Stimulated activated CD4-positive, alpha-beta T cell treated with anti-CD3 and anti-CD28 coated beads, Interleukin-1b, Interleukin-23, amount 100 ng/mL, for 48 hours (primary cell): Measurements from ENCODE around the gene GAL3ST3.

Experiments used
- DNase-seq: peaks from one replicate; pipeline ENCODE4 v3.0.0-alpha.2; 2020

Gene GAL3ST3

GRCh38 chr11:66069715-66070603, 21.0 kb upstream of the GAL3ST3 start, which contains the start of gene PACS1:
Gene PACS1, plus strand, starts transcription at chr11:66070272. Its CDS starts 215 bp downstream, at chr11:66070487.
- DNase-seq, result peak; percentile 64

DNA sequence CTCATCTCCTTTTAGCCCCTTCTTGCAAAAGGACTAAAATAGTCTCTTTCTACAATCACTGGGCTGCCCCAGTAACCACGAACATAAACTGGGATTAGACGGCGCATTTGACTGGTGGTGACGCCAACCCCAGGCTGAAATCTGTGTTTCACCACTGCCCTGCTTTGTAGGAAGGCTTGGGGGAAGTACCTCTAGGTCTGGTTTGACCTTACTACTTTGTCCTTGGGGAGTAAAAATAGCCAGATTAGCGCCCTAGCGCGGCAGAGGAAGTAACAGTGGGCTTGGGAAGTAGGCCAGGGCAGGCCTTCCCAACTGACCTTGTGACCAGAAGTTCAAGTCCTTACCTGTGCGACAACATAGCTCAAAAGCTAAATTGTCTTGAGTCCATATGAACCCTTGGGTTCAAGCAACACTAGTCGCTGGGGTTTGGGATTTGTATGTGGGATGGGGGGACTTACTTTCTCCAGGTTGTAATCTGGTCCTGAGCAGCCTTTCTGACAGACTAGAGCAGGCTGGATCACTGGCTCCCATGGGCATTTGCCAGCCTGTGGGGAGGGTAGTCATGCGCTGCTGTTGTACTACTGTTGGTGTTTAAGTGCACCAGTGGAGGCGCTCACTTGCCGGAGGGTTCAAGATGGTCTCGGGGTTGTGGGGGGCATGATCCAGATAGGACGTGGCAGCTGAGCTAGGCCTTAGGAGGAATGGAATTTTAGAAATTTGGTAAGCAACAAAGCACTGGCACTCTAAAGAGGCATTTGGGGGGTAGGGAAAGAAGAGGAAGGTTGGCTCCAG, 20.2 kb upstream of the GAL3ST3 start:
- peak; percentile 50 for DNase-seq

- DNase-seq, result peak; percentile 72
Observed at GRCh38 chr11:66068154-66068821, 19.3 kb upstream of the GAL3ST3 start.

DNA sequence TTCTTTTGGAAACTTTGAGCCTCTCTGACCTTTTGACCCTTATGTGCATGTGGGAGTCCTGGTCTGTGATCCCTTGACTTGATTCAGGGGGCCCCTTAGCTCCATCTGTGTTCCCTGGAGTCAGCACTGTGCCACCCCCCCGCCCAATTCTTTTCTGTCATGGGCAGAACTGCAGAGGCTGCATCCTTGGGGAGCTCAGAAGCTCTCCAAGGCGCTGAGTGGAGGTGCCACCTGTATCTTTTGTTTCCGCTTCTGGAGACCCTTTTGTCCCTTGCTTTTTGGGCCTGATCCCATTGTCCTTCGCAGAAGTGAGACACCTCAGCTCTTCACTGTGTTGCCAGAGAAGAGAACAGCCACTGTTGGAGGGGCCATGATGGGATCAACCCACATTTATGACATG, 18.7 kb upstream of the GAL3ST3 start:
- no peak for DNase-seq

- DNase-seq, result no peak
Observed at GRCh38 chr11:66066751-66067150, 17.8 kb upstream of the GAL3ST3 start.

DNA sequence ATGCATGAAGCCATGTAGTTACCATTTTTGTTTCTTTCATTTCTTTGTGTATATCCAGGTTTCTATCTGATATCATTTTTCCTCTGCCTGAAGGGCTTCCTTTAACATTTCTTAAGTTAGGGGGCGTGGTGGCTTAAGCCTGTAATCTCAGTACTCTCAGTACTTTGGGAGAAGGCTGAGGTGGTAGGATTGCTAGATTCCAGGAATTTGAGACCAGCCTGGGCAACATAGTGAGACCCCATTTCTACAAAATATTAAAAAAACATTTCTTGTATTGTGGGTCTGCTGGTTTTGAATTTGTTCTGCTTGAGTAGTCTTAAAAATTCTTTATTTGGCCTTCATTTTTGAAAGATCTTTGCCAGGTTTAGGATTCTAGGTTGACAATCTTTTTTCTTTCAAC, 15.6 kb upstream of the GAL3ST3 start:
- no peak for DNase-seq

GRCh38 chr11:66063900-66064299, 14.9 kb upstream of the GAL3ST3 start:
- no peak for DNase-seq

- no peak for DNase-seq
Observed at GRCh38 chr11:66062408-66062807, 13.4 kb upstream of the GAL3ST3 start.

DNA sequence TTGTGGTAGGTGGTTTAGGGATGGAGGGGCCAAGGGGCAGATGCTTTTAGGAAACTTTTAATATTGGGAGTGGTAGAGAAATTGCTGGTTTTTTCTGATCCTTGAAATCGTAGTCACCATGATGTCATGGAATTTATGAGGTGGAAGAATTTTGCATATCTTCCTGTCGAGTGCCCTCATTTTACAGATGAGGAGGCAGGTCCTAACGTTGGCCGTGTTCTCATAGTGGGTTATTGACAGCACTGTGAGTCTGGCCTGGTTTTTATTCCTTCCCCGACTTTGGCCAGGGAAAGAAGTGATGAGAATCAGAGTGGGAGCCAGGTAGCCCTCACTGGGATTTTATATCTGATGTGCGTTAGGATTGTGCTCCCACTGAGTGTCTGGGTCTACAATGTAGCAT, 12.3 kb upstream of the GAL3ST3 start:
- no peak for DNase-seq

GRCh38 chr11:66059966-66060680, 11.2 kb upstream of the GAL3ST3 start:
- no peak for DNase-seq

DNA sequence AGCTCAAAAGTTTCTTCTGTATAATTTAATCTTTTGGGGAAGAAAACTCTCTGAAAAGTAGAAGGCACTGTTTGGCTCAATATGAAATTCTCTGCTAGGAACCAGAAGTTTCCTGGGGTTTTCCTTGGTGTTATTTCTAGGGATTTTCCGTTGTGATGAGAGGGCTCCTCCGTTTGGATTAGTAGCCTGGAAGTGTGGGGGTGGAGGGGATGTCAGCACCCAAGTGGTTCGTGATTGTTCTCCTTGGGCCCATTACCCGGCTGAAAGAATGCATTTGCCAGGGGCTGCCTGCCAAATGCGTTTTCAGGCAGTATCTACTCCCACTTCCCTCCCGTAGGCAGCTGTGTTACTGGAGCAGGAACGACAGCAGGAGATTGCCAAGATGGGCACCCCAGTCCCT, 7.5 kb upstream of the GAL3ST3 start:
- DNase-seq, result no peak

DNA sequence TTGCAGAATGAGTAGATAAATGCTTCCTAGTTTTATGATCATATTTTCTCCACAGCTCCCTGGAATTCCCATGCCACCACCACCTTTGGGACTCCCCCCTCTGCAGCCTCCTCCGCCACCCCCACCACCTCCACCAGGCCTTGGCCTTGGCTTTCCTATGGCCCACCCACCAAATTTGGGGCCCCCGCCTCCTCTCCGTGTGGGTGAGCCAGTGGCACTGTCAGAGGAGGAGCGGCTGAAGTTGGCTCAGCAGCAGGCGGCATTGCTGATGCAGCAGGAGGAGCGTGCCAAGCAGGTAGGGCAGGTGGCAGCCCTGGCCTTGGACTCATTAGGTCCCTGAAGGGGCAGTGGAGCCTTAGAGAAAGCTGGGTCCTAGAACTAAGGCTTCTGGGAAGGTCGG, 6.1 kb upstream of the GAL3ST3 start:
- no peak for DNase-seq

- no peak for DNase-seq
Observed at GRCh38 chr11:66052664-66052982, 3.7 kb upstream of the GAL3ST3 start.

DNA sequence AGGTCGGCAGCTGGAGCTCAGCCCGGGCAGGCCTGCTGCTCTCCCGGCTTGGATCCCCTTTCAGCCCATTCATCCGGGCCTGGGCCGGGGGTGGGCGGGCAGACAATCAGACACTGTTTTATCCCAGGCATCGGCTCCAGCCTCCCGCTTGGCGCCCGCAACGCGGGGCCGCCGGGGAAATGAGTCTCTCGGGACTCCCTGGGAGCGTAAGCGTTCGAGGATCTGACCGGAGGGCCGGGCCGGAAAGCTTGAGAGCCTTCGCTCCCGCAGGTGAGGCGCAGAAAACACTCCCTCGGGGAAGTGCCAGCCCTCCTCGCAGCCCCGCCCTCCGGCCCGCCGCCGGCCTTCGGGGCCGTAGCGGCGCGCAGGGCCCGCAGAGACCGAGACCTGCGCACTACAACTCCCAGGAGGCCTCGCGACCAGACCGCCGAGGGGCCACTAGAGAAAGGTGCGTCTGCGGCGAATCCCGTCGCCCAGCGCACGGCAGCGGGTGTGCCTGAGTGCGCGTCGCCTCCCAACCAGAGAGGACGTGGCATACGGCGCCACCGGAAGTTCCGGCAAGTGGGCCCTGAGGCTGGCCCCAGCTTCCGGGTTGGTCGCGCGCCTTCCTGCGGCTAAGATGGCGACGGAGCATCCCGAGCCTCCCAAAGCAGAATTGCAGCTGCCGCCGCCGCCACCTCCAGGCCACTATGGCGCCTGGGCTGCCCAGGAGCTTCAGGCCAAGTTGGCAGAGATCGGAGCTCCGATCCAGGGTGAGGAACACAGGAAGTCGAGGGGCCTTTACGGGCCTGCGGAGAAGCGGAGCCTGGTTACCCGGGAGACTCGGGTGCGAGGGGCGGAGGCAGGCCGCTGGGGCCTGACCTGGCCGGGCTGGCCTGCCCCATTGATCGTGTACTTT, 3.1 kb upstream of the GAL3ST3 start, which contains the start of gene SF3B2:
Gene SF3B2 (plus strand): TSS at position 599 of the 898 bp plus-strand sequence. CDS start 21 bp downstream, at position 620.
- DNase-seq, result peak; percentile 98

DNA sequence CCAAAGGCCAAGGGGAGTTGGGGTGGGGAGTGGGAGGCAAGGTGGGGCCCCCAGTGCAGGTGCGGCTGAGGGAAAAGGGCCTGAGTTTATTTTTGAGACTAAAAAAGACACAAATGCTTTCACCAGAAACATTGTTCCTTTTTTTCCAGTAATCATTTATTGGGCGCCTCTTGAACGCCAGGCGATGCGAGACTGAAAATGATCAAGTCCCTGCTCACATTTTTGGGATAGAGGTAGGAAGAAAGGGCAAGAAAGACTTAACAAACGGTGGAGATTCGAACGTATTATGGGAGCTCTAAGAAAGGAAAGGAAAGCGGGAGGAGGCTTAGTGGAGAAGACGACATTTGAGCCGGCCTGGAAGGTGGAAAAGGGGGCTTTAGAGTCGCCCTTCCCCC, 2.4 kb upstream of the GAL3ST3 start:
- DNase-seq, result no peak

DNA sequence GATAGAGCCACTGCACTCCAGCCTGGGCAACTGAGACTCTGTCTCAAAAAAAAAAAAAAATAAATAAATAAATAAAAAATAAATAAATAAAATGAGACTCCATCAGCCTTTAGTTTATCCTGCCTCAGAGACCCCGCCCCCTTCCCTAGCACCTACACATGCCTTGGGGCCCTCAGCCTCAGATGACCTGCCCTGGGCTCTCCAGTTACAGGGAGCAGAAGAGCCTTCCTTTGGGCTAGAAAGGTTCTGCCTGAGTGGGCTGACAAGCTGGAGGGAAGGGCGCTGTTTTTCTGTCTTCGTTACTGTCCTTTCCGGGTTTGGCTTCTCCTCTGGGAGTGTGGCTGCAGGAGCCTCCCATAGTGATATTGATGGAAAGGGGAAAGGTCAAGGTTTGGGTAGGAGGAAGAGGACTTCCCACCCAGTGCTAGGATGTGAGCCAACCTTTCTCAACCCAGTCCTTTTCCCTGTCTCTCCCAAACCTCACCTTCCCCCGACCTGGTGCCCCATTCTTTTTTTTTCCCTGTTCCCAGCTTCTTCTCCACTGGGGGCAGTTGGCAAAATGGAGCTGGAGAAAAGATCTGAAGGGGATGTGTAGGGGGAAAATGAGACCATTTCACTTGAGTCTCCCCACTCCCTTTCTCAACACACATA, 1.7 kb upstream of the GAL3ST3 start:
- DNase-seq, result no peak

GRCh38 chr11:66047541-66048365, 1.2 kb downstream of the GAL3ST3 start:
- DNase-seq, result no peak

- DNase-seq, result no peak
Observed at GRCh38 chr11:66046901-66047300, 2.1 kb downstream of the GAL3ST3 start.

DNA sequence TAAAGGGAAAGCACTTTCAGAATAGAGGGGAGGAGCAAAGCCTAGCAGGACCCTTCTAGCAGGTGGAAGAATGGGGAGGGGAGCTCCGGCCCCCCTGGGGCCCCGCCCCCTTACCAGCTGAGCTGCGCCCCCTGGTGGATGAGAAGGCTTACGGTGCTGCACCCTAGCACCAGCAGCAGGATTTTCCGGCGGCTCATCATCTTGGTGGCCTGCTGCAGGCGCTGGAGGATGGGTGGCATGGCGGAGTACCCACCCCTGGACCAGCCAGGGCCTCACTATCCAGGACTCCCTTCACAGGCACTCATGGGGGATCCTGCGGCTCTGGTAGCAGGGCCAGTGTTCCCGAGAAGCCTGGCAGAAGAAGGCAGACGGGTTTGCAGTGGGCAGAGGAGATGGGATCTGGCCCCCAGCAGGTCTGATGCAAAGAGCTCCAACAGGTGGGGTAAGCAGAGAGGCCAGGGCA, 3.8 kb downstream of the GAL3ST3 start:
- peak; percentile 83 for DNase-seq

DNA sequence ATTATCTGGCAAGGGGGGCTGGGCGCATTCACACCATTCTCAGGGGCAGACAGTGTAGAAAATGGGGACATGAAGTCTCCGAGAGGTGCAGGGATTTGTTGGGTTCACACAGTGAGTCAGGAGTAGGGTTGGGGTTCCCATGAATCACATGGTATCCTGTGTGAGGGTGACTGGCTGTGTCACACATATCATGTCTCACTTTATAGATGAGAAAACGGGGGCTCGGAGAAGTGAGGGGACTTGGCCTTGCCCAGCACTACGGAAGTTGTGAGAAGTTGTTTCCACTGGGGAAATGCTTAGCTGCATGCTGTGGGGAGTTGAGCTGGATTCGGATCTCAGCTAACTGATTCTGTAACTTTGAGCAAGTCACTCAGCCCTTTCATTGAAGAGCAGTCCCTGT, 4.2 kb downstream of the GAL3ST3 start:
- DNase-seq, result no peak
